ENCODE results near the gene PTPRN2.

DNA sequence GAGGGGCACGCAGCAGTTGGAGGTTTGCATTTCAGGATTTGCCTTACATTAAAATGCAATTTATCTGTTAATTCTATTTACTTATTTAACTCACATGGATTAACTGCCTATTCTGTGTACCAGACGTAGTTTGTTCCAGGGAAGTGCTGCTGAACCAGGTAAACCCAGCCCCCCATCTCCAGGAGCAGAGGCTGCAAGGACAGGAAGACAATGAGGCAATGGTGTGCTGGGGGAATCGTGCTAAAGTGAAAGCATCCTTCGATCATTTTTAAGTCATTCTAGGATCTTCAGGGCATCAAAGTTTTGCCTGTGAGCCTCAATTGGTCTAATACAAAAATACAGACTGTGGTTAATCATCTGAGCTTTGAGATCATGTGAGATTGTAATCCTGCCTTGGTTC is 1084.4 kb downstream of the PTPRN2 start:
- TF ChIP-seq CTCF (conservative IDR thresholded peaks at IDR 0.05 in 1 of 2, IDR thresholded peaks at IDR 0.05 in 1 of 2; ENCODE audit: extremely low read depth in 1 of 2, insufficient read depth in 1 of 2, low read depth in 1 of 2, low read length in 2 of 2) (no peak), EZH2 (IDR thresholded peaks at IDR 0.05; ENCODE audit: borderline replicate concordance, low read length) (no peak)

Data from mammary epithelial cell (primary cell).